GM18507 (cell line): ENCODE data around the gene MEAF6.
A peak's percentile ranks its signal among the peaks of the same experiment; 100 is the strongest.
"Not testable (repeated sequence)": the region's sequence is repeated elsewhere in the genome, so short reads cannot be mapped to it uniquely, and the experiment has no call there.

ENCODE experiments used
- DNase-seq: peaks from one replicate; pipeline ENCODE4 v3.0.0; 2011; ENCODE audit warnings: low read depth; ENCODE audit not compliant: insufficient read length; ENCODE audit errors: extremely low spot score
- FAIRE-seq: peaks from 2 replicates; lab custom pipeline; 2011; peaks lifted over from hg19 to GRCh38; lab: Jason Lieb, UNC

The MEAF6 gene

GRCh38 chr1:37514350-37515184 is at the start of gene MEAF6:
Gene MEAF6 (minus strand): TSS chr1:37514766. CDS start chr1:37514746, 20 bp downstream.
- FAIRE-seq (peak; percentile 72), DNase-seq (peak; percentile 85)

- DNase-seq (no peak), FAIRE-seq (no peak)
Measured at GRCh38 chr1:37562984-37563383, 48.4 kb upstream of the MEAF6 start.

GRCh38 chr1:37561133-37562132 is 46.9 kb upstream of the MEAF6 start:
- peak; percentile 29 for DNase-seq
- peak; percentile 36 for FAIRE-seq

GRCh38 chr1:37560401-37561132 is 46.0 kb upstream of the MEAF6 start:
- DNase-seq (no peak), FAIRE-seq (no peak)

GRCh38 chr1:37559957-37560379 is 45.4 kb upstream of the MEAF6 start:
- FAIRE-seq, DNase-seq: not testable (repeated sequence)

- FAIRE-seq (no peak), DNase-seq (no peak)
Measured at GRCh38 chr1:37559080-37559479, 44.5 kb upstream of the MEAF6 start.

GRCh38 chr1:37558411-37558810 is 43.8 kb upstream of the MEAF6 start:
- no peak for DNase-seq
- FAIRE-seq = no peak

- no peak for DNase-seq
- no peak for FAIRE-seq
Measured at GRCh38 chr1:37557402-37557801, 42.8 kb upstream of the MEAF6 start.

GRCh38 chr1:37556712-37557196 is 42.2 kb upstream of the MEAF6 start, which contains the start of gene DNALI1:
Gene DNALI1 (plus strand): TSS chr1:37556940. CDS start chr1:37556995, 55 bp downstream.
- FAIRE-seq (no peak), DNase-seq (peak; percentile 20)

- DNase-seq (peak; percentile 97), FAIRE-seq (peak; percentile 98)
Measured at GRCh38 chr1:37553927-37554808, 39.6 kb upstream of the MEAF6 start, which contains the start of gene SNIP1. Gene SNIP1 (minus strand): TSS chr1:37554293. CDS start chr1:37554229, 64 bp downstream.

- DNase-seq = no peak
- FAIRE-seq = no peak
Measured at GRCh38 chr1:37553598-37553926, 39.0 kb upstream of the MEAF6 start.

- DNase-seq (no peak), FAIRE-seq (no peak)
Measured at GRCh38 chr1:37549341-37549740, 34.8 kb upstream of the MEAF6 start.

GRCh38 chr1:37545019-37545418 is 30.5 kb upstream of the MEAF6 start:
- FAIRE-seq (no peak), DNase-seq (no peak)

GRCh38 chr1:37544530-37544929 is 30.0 kb upstream of the MEAF6 start:
- FAIRE-seq (no peak), DNase-seq (no peak)

GRCh38 chr1:37540036-37540785 is 25.6 kb upstream of the MEAF6 start:
- DNase-seq (no peak), FAIRE-seq (no peak)

- not testable (repeated sequence) for FAIRE-seq, DNase-seq
Measured at GRCh38 chr1:37539154-37539553, 24.6 kb upstream of the MEAF6 start.

GRCh38 chr1:37537378-37537777 is 22.8 kb upstream of the MEAF6 start:
- FAIRE-seq (no peak), DNase-seq (no peak)
